Measurements from ENCODE around the gene SPDYE1.
"Not testable (repeated sequence)": the region's sequence is repeated elsewhere in the genome, so short reads cannot be mapped to it uniquely, and the experiment has no call there.

Gene SPDYE1

DNA sequence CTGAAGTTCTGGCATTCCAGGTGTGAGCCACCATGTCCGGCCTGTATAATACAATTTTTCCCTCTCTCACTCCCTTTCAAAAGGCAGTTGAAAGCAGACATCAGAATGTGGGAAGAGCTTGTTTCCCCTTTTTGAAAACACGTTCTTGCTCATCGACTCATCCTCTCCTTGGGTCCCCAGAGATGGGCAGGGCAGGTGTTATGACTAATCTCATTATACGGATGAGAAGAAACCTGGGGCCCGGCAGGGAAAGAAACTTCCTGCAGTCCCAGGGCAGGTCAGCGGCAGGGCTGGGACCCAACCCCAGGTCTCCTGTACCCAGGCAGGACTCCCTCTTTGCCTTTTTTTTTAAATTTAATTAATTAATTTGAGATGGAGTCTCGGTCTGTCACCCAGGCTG lies 4.8 kb upstream of the SPDYE1 start:
- DNase-seq, result not testable (repeated sequence)

DNA sequence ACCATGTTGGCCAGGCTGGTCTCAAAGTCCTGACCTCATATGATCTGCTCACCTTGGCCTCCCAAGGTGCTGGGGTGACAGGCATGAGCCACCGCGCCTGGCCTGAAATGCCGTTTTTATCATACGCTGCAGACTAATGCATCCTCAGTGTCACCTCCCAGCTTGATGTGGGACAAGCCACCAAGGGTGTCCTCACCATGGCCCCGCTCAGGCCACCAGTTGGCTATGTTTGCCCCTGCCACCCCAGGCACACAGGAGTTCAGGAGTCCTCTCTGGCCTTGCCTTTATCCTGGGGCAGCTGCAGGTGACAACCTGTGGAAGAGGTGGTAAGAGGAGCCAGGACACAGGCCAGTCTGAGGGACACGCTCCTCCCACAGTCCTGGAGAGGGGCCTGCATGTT lies 3.0 kb upstream of the SPDYE1 start:
- DNase-seq, result not testable (repeated sequence)

DNA sequence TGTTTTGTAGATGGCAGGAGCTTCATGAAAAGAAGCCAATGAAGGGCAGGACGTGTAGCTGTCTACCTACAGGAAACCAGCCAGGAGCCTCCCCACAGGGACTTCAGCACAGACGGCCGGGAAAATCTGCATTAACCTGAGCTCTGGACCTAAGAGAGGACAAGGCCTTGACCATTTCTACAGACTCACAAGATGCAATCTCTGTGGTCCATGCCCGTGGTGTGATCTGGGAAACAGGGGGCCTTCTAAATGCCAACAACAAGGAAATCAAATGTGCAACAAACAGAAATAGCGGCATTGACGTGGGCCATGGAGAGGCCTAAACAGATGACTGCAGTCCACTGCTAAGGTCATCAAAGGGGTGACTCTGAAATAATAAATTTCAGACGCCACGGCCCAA lies 14.4 kb downstream of the SPDYE1 start:
- DNase-seq, result not testable (repeated sequence)

DNA sequence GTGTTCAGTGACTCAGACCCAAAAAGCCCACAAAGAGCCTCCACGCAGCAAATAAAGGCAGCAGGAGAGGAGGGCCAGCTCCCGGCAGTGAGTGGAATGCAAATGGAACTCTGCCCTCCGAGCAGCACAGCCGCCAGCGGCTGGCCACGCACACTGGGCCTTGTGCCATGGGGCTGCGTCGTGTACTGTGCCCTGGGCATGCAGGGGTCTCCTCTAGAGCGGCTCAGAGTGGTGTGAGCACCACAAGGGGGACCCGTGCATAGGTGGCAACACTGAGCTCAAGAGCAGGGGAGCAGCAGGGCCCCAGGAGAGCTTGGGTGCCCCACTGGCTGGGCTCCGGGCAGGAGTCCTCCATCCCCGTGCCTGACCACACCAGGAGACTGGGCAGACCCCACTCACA lies 17.4 kb downstream of the SPDYE1 start:
- DNase-seq, result not testable (repeated sequence)

DNA sequence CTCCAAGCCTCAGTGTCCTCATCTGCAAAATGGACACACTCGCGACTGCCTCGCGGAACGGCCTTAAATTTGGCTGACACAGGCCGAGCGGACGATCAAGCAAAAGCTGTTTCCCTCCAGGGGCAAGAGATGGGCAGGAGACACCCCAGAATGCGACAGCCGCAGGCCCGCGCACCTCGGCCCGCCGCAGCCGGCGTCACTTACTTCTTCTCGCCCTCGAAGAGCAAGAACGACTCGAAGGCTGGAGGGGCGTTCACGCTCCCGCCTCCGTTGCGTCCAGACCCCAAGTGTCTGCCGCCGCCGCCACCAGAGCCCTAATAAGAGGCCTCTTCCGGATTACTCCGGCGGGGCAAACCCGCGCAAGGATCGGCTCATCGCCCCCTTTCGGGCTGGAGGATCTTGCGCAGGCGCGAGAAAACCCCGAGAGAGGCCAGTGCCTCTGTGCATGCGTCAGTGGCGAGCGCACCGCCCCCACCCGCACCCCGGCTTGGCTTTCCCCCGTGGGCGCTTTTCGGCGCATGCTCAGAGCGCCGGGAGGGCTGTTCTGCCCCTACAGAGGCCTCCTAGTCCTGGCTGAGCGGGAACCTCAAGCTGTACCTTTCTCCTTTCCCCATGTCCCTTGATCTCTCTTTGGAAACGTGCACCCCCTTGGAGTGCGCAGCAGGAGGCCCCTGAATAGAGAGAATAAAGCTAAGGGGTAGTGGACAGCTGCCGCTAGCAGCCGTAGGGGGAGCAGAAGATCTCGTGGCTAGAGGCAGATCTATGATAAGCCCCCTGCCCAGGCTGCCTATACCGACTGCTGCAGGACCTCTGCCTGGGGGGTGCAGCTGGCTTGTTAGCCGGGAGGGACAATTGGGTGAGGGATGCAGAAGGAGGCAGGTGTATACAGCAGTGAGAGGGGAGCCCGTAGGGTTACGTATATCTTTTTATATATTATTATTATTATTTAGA lies 21.4 kb downstream of the SPDYE1 start:
- DNase-seq, result peak; percentile 99

DNA sequence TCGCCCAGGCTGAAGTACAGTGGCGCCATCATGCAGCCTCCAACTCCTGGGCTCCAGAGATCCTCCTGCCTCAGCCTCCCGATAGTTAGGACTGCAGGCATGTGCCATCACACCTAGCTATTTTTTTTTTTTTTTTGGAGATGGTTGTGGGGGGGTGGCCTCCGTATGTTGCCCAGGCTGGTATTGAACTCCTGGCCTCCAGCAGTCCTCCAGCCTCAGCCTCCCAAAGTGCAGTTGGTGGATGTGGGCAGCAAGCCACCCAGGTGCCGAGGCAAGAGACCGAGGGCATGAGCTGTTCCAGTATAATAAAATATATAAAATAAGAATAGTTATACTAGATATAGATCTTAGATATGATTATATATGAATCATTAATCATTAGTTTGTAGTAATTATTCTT lies 22.1 kb downstream of the SPDYE1 start:
- not testable (repeated sequence) for DNase-seq

DNA sequence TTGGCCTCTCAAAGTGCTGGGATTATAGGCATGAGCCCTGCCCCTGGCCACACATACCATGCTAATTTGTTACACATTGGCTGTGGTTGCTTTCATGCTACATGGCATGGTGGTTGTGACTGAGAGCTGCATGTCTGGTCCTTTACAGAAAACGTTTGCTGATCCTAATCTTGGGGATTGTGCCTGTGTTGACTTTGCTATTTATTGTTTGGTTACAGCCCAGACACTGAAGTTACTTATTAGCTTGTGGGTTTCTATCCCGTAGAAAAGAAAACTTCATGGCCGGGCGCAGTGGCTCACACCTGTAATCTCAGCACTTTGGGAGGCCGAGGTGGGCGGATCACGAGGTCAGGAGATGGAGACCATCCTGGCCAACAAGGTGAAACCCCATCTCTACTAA lies 24.4 kb downstream of the SPDYE1 start:
- not testable (repeated sequence) for DNase-seq

DNA sequence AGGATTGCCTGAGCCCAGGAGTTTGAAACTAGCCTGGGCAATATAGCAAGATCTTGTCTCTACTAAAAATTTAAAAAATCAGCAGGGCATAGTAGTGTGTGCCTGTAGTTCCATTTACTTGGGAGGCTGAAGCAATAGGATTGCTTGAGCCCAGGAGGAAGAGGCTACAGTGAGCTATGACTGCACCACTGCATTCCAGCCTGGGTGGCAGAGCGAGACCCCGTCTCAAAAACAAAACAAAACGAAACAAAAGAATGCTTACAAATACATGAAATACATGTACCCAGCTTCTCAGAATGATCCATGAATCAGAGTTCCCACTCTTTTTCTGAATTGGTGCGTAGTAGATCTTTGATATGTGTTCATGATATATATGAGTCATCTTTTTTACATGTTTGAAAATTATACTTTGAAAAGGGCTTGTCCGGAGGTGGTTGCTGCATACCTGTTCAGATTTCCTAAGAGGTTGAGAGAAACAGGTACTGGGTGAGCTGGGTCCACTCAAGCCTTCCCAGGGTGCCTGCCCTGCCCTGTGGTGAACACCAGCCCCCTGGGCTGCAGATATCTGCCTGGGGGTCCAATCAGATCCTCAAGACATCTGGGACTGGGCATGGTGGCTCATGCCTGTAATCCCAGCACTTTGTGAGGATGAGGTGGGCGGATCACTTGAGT lies 25.2 kb downstream of the SPDYE1 start:
- not testable (repeated sequence) for DNase-seq

DNA sequence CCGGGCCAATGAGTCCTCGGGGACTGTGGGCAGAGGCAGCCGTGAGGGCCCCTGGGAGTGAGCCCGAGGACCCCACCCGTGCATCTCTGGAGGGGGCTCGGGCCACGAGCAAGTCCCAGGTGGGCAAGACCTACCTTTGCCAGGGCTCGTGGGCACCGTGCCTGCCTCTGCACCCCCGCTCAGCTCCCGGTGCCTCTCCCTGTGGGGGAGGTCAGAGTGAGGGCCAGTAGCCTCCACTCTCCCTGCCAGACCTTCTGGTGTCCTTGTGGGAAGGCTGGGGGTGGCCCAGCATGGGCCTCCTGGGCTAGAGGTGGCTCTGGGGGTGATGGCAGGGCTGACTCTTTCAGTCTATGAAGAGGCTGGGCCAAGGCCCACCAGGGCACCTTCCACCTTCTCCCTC lies 31.7 kb downstream of the SPDYE1 start:
- DNase-seq, result not testable (repeated sequence)

DNA sequence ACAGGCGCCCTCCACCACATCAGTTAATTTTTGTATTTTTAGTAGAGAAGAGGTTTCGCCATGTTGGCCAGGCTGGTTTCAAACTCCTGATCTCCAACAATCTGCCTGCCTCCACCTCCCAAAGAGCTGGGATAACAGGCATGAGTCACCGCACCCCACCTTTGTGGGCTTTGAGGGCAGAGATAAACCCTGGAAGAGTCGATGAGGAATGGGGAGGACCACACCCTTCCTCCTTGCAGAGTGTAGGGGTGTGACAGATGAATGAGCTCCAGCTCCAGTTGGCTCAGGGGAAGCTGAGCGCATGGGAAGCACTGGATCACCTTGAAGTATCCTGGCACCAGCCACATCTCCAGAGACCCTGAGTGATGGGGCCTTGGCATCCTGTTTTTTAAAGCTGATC lies 32.3 kb downstream of the SPDYE1 start:
- not testable (repeated sequence) for DNase-seq

DNA sequence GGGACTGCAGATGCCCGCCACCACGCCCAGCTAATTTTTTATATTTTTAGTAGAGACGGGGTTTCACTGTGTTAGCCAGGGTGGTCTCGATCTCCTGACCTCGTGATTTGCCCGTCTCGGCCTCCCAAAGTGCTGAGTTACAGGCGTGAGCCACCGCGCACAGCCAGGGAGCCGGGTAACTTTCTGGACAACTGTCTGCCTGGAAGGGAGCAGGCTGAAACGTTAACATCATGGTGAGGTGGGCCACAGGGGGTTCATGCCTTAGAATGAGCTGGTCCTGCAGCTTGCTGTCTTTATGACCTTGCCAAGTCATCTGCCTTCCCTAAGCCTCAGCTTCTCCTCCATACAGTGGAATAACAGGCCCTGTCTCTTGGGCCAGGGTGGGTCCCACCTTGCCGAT lies 33.6 kb downstream of the SPDYE1 start:
- DNase-seq, result not testable (repeated sequence)

DNA sequence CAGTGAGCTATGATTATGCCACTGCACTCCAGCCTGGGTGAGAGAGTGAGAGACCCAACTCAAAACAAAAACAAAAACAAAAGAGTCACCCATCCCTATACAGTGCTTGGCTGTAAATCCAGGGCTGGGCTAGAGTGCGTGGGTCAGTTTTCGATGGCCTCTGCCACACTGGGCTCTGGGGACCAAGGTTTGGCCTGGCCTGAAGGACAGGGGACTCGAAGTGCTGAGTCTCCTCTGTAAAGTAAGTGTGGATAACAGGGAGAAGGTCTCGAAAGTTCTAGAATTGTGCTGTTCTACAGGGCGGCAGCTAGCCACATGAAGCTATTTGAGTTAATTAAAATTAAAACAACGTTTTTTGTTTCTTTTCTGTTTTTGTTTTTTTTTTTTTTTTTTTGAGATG lies 34.3 kb downstream of the SPDYE1 start:
- DNase-seq, result not testable (repeated sequence)

DNA sequence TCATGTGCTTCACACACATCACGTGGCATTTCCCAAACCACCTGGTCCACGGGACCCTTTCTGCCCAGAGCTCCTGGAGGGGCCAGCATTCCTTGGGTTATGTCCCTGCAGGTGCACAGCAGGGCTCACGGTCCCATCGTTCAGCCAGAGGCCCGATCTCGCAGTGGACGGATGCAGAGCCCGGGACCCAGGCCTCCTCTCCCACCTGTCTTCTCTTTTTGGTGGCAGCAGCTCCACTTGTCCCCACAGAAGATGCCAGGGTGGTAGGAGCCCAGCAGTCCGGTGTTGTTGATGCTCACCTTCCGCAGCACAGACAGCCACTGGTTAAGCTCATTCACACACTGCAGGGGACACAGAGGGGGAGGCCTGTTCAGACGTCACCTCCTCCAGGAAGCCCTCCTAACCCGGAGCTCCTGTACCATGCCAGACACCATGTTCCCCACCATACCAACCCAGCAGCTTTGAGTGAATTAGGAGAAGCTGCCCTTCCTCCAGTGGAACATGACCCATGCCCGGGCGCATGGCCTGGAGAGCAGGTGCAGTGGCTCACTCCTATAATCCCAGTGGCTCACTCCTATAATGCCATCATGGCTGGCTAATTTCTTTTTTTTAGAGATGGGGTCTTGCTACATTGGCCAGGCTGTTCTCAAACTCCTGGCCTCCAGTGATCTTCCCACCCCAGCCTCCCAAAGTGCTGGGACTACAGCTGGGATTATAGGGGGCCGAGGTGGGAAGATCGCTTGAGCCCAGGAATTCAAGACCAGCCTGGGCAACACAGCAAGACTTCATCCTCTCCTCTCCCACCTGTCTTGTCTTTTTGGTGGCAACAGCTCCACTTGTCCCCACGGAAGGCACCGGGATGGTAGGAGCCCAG lies 36.5 kb downstream of the SPDYE1 start:
- not testable (repeated sequence) for DNase-seq

DNA sequence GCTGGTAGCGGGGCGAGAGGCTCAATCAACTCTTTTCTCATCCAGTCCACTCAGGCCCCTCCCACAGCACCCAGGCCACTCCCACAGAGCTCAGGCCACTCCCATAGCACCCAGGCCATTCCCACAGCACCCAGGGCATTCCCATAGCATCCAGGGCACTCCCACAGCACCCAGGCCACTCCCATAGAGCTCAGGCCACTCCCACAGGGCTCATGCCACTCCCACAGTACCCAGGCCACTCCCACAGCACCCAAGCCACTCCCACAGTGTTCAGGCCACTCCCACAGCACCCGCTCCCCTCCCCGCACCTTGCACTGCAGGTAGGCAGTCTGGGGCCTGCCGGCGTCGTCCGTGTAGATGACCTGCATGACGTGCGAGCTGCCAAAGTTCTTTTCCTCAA lies 38.7 kb downstream of the SPDYE1 start:
- DNase-seq, result peak; percentile 42 to 46

DNA sequence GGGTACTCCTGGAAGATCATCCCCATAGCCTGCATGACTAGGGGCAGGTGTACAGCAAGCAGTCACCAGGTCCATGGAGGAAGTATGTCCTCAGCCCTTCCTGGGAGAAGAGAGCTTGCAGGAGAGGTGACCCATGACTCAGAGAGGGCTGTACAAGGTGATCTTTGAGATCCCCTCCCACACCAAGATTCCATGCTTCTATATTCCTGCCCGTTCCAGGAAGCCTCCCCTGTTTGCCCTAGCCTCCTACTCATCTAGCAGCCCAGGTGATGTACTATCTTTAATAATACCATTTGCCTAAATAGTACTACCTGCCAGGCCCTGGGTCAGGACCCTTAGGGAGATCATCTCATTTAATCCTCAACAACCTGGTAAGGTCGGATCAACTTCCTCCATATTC lies 40.3 kb downstream of the SPDYE1 start:
- DNase-seq, result not testable (repeated sequence)

DNA sequence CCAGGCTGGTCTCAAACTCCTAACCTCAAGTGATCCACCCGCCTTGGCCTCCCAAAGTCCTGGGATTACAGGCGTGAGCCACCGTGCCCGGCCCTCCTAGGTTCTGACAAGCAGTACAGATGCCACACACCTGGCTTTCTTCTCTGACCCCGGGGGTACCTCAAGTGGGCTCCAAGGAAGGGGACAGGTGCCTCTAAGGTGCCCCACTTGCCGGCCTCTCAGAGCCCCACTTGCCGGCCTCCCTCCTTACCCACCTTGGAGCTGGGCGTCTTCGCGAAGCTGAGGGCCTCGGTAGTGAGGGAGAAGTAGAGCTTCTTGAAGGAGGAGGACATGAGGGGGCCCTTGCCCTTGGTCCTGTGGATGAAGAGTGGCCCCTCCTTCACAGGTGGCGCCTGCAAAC lies 40.9 kb downstream of the SPDYE1 start:
- not testable (repeated sequence) for DNase-seq

DNA sequence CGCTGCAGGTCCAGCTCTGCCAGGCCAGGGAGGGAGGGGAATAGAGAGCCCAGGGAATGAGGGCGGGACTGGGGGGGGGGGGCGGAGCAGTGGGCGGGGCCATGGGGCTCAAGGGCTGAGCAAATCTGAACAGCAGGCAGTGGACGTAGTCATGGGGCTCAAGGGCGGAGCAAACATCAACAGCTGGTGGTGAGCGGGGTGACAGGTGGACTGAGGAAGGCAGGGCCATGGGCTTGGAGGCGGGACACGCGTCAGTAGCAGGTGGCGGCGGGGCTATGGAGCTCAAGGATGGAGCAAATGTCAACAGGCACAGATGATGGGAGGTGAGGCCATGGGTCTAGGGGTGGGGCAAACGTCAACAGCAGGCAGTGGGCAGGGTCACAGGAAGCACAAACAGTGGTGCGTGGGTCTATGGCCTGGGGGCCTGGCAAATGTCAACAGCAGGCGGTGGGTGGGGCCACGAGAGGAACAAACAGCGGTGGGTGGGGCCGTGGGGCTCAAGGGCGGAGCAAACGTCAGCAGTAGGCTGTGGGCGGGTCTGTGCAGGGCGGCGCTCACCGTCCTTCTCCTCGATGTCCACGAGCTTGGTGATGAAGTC lies 41.4 kb downstream of the SPDYE1 start:
- DNase-seq, result peak; percentile 91 to 96

DNA sequence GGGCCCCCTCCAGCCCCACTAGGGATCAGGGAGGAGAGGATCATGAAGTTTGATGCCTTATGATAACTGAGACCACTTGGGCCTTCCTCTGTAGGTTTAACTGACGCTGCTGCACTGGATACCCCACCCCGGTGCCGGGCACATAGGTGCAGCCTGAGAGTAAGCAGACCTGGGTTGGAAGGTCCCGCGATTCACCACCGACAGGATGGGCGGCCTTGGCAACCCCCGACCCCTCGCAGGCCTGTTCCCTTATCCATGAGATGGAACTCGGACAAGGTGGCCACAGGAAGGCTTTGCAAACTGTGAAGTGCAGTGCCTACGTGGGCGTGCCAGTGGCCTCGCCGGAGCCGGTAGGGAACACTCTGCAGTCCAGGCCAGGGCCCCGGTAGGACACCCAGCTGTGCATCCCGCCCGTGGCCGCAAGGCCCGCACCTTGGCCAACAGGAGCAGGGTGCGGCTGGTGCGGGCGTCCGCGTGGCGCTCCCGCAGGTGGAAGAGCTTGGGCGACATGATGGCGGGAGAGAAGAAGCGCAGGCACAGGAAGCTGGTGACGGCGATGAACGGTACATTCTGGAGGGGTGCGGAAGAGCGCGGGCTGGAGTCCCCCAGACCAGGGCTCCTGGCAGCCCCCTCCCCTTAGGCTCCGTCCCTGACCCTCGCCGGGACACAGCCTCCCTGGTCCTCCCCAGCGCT lies 42.2 kb downstream of the SPDYE1 start:
- not testable (repeated sequence) for DNase-seq

DNA sequence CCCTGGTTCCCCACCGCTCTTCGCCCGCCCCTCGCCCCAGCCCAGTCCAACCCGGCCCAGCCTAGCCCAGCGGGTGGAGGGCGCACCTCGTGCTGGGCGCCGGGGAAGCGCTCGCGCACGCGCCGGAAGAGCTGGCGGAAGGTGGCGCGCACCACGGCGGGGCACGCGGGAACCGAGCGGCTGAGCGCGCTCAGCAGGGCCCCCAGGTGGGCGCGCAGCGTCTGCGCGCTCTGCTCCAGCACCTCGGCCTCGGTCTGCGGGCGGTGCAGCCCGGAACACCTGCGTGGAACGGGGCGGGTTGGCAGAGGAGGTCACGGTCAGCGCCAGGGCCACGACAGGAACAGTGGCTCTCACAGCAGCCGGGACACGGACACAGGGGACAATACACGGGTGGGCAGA lies 42.8 kb downstream of the SPDYE1 start:
- DNase-seq, result peak; percentile 5 to 35

DNA sequence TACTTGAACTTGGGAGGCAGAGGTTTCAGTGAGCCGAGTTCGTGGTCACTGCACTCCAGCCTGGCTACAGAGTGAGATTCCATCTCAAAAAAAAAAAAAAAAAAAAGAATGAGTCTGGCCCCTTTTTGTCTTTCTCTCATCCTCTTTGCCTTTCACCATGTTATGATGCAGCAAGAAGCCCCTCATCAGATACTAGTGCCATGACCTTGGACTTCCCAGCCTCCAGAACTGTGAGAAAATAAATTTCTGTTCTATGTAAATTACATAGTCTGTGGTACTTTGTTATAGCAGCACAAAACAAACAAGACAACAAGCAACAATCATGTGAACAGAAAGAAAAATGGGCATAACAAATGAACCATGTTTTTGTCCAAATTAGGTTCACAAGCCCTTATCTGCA lies 44.5 kb downstream of the SPDYE1 start:
- DNase-seq, result no peak

DNA sequence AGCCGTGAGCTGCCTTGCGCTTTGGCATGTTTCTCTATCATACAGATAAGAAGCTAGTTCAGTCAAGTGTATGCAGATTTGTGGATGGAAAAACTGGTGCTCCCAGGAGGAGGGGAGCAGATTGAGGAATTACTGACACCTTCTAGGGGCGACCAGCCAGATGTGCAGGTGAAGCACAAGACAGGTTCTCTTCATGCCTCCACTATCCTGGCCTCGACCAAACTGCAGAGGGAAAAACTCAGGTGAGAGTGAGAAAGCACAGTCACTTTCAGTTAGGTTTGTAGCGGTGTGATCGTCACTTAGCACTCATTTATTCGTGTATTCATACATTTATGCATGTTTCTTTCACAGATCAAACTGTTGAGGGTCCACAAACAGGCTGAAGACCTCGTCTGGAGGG lies 46.2 kb downstream of the SPDYE1 start:
- DNase-seq, result no peak
